H1 (cell line): Measurements from ENCODE around the gene ORC3. TPM values are rescaled to one million over a fixed set of nuclear protein-coding genes. Genes with fewer than 3 reads are reported as not detected.

Experiments used
- HDAC2 ChIP-seq, 2 experiments: fragments of 300-600 bp in 1 of 2; sonication (generic) in 1 of 2; IDR thresholded peaks; 2 replicates each; pipeline ENCODE4 v1.6.1; 2011 to 2012; ENCODE audit warnings: low read depth in 2 of 2, low read length in 2 of 2, mild to moderate bottlenecking in 2 of 2, moderate library complexity in 2 of 2, borderline replicate concordance in 1 of 2, inconsistent platforms in 1 of 2
- RAD21 ChIP-seq, 2 experiments: IDR thresholded peaks in 1 of 2; conservative IDR thresholded peaks in 1 of 2; 2 replicates each; pipeline ENCODE4 v1.6.1; 2011; ENCODE audit warnings: low read depth in 2 of 2, low read length in 2 of 2, improper control_type of control experiment in 1 of 2, inconsistent platforms in 1 of 2, mild to moderate bottlenecking in 1 of 2, moderate library complexity in 1 of 2
- SAP30 ChIP-seq: fragments of 300-600 bp; sonication (generic); IDR thresholded peaks from 2 replicates; pipeline ENCODE4 v1.7.1; 2012; ENCODE audit warnings: low read length, moderate library complexity, mild to moderate bottlenecking, inconsistent platforms; ENCODE audit not compliant: insufficient read depth, insufficient replicate concordance
- SIX5 ChIP-seq: IDR thresholded peaks from 2 replicates; pipeline ENCODE4 v1.6.1; 2011; ENCODE audit warnings: mild to moderate bottlenecking, low read depth, low read length
- polyA plus RNA-seq, 7 experiments: library from polyadenylated mRNA; depleted of rRNA in 3 of 7; stranded (reverse) in 5 of 7; unstranded in 2 of 7; fragments of >200 nt in 5 of 7; fragments of 200-250 nt in 2 of 7; gene quantifications; 1 replicate in 5 of 7; 2 replicates in 1 of 7; 4 replicates in 1 of 7; pipeline versions ENCODE4 v1.2.1 to v1.2.3, GENCODE V29; 2011 to 2013; ENCODE audit warnings: missing spikeins in 2 of 7, mixed read lengths in 2 of 7
- total RNA-seq: library from RNA; stranded (reverse); fragmentation: NEBNext Ultra II Directional; extraction: Animal tissue kit (Norgen Biotek cat#: 25700); gene quantifications from 2 replicates; pipeline ENCODE4 v1.2.1, GENCODE V29; 2021
- TF ChIP-seq, protein P1 (sequence below): IDR thresholded peaks from 2 replicates; pipeline ENCODE4 v1.6.1; 2012; ENCODE audit warnings: inconsistent platforms

Gene ORC3
- total and polyA plus RNA-seq, 2 of the 8 experiments (the other 6 are each of a cell fraction or from before 2014, with no cell fraction given), result 35.9 to 60.9 TPM

DNA sequence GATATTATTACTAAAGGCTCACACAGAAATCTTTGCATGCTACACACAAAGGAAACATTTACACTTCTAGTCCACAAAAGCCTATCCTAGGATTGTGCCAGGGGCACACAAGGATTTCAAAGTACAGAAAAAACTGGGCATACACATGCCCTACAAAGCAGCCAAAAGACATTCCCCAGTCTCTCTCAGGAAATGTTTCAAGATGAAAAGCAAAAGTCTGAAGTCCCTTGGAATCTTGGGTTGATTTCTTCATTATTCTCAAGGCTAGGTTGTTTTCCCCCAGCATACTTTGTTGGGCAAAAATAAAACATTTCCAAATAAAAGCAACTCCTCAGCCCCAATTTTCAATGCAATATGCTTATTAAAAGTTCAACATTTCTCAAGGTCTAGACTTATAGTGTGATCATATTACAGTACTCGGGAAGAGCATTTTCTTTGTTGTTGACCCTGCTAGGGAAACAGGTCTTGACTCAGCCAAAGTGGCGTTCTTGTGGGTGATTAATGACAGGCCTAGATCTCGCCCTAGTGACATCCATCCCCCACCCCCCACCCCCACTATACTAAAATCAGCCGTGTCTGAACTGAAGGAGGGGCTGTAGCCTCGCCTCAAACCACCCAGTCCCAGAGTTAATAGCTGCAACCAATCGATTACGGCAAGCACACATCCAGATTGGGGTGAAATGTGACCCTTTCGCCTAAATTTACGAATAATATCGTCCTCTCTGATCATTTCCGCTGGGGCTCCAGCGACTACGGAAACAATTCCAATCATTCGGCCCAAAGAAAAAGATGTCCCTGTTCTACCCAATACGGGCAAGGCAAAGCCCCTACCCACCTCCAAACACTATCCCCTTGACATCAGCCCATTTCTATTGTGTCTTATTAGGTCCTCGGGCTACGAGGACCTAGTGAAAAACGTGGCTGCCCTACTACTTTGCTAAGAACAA is 110.7 kb downstream of the ORC3 start (continued):
- TF ChIP-seq RAD21 (IDR thresholded peaks at IDR 0.05 in 1 of 2, conservative IDR thresholded peaks at IDR 0.05 in 1 of 2; ENCODE audit: low read depth in 2 of 2, low read length in 2 of 2) (peak in 1 of 2 experiments; percentile 26; a peak in 2 of 4 replicates), HDAC2 (IDR thresholded peaks at IDR 0.05; ENCODE audit: borderline replicate concordance in 1 of 2, low read depth in 2 of 2, low read length in 2 of 2) (0 out of 4 replicates have a peak, but pooled peaks of 1 of the 2 experiments have one; percentile 21), SIX5 (no peak), SAP30 (peak; percentile 58)
- TF ChIP-seq, protein P1, sequence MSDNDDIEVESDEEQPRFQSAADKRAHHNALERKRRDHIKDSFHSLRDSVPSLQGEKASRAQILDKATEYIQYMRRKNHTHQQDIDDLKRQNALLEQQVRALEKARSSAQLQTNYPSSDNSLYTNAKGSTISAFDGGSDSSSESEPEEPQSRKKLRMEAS, result no peak
